ENCODE results near the gene FANCB.

Gene FANCB

DNA sequence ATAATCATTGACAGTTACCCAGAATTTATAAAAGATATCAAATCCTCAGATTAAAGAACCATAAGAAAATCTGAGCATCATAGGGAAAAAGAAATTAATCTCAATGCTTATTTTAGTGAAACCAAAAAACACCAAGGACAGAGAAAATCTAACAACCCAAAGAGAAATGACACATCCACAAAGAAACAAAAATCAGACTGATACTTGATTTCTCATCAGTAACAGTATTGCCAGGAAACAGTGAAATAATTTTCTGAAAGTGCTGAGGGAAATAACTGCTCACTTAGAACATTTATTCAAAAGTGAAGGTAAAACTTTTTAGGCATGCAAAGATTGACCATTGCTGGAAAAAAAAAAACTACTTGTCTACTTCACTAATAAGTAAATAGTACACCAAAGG, 11.0 kb upstream of the FANCB start:
- Mint-ChIP-seq H3K4me3 (no peak overlapping the region), H3K27ac (no peak overlapping the region), H3K4me1 (ENCODE audit: low read depth) (peaks cover 6% of the 10 kb centered on the region)

GRCh38 chrX:14875624-14876023, 2.8 kb upstream of the FANCB start:
- Mint-ChIP-seq H3K36me3 (ENCODE audit: low read depth) (peaks cover 9% of the 10 kb centered on the region), H3K27me3 (ENCODE audit: low read depth) (no peaks in the 10 kb centered on the region), H3K4me3 (no peak overlapping the region), H3K27ac (no peak overlapping the region), H3K4me1 (ENCODE audit: low read depth) (peaks cover 19% of the 10 kb centered on the region), H3K9me3 (no peaks in the 10 kb centered on the region)
- no peak for DNase-seq (ENCODE audit: low spot score)

More for the DNA sequence above, 11.0 kb upstream of the FANCB start:
- peaks cover 3% of the 10 kb centered on the region for H3K36me3 Mint-ChIP-seq (ENCODE audit: low read depth)
- no peaks in the 10 kb centered on the region for H3K9me3 Mint-ChIP-seq
- H3K27me3 Mint-ChIP-seq (ENCODE audit: low read depth), result no peaks in the 10 kb centered on the region
- DNase-seq (ENCODE audit: low spot score), result no peak

DNA sequence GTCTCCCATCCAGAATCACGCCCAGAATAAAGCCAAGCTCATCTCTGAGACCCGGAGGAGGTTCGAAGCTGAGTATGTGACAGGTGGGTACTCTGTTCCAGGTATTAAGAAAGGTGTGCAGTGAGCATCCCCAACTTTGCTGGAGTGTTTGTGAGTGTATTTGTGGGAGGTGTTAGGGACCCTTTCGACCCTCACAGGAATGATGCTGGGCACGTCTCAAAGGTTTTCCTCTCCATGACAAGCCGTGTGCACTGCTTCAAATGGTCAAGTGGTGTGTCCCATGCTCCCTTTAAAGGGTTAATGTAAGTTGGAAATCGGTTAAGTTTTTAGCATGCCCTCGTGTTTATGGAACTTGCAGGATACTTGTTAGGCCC, 794 bp upstream of the FANCB start:
- Mint-ChIP-seq H3K36me3 (ENCODE audit: low read depth) (peaks cover 11% of the 10 kb centered on the region), H3K27me3 (ENCODE audit: low read depth) (no peaks in the 10 kb centered on the region), H3K4me3 (peak overlapping the region; percentile 85), H3K27ac (peak overlapping the region; percentile 88), H3K4me1 (ENCODE audit: low read depth) (peaks cover 27% of the 10 kb centered on the region), H3K9me3 (no peaks in the 10 kb centered on the region)
- DNase-seq (ENCODE audit: low spot score), result no peak

- H3K27ac Mint-ChIP-seq, result peak overlapping the region; percentile 81
These were observed 514 bp downstream of the FANCB start for GRCh38 chrX:14872355-14872754.

GRCh38 chrX:14871767-14872166, 1.1 kb downstream of the FANCB start:
- Mint-ChIP-seq H3K36me3 (ENCODE audit: low read depth) (peaks cover 22% of the 10 kb centered on the region), H3K4me3 (peak overlapping the region; percentile 85), H3K9me3 (peaks cover 9% of the 10 kb centered on the region), H3K27me3 (ENCODE audit: low read depth) (no peaks in the 10 kb centered on the region), H3K4me1 (ENCODE audit: low read depth) (peaks cover 26% of the 10 kb centered on the region), H3K27ac (peak overlapping the region; percentile 70)
- no peak for DNase-seq (ENCODE audit: low spot score)

More at GRCh38 chrX:14872355-14872754, 514 bp downstream of the FANCB start:
- peak overlapping the region; percentile 85 for H3K4me3 Mint-ChIP-seq
- H3K9me3 Mint-ChIP-seq, result peaks cover 5% of the 10 kb centered on the region
- H3K4me1 Mint-ChIP-seq (ENCODE audit: low read depth), result peaks cover 26% of the 10 kb centered on the region
- no peaks in the 10 kb centered on the region for H3K27me3 Mint-ChIP-seq (ENCODE audit: low read depth)
- peaks cover 20% of the 10 kb centered on the region for H3K36me3 Mint-ChIP-seq (ENCODE audit: low read depth)
- DNase-seq (ENCODE audit: low spot score), result no peak

DNA sequence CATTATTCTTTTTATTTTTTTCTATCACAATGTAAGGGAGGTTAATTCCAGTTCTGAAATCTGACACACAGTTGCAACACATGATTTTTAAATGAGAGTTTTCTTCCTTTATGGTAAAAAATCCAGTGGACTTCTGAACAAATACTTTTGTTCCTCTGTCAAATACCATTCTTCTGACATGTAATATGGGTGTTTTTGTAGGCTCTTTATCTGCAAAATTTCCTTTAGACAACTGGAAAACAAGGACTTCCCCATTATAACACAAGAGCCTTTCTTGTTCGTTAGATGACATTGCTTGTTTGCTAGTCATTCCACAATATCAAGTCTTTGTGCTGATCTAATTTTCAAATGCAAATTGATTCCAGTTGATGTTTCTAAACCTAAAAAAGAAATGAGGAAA, 7.7 kb downstream of the FANCB start:
- peaks cover 32% of the 10 kb centered on the region for H3K36me3 Mint-ChIP-seq (ENCODE audit: low read depth)
- peaks cover 9% of the 10 kb centered on the region for H3K9me3 Mint-ChIP-seq
- H3K27ac Mint-ChIP-seq, result no peak overlapping the region
- DNase-seq (ENCODE audit: low spot score), result no peak
- H3K4me1 Mint-ChIP-seq (ENCODE audit: low read depth), result peaks cover 9% of the 10 kb centered on the region
- H3K27me3 Mint-ChIP-seq (ENCODE audit: low read depth), result no peaks in the 10 kb centered on the region
- no peak overlapping the region for H3K4me3 Mint-ChIP-seq

DNA sequence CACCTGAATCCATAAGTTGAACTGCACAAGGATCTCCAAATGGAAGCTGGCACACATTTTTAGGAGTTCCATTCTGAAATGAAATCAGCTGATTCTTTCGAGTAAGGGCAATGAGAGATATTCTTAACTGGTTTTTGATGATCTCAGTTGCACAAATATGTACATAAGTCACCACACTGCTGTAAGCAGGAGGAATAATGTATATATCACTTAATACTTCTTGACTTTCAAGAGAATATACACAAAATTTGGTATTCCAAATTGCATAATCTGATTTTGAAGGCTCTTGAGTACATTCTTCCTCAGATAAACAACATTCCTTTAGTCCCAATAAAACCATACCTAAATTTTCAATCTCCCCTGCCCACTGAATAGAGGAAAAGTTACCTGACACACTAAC, 8.2 kb downstream of the FANCB start:
- DNase-seq (ENCODE audit: low spot score), result no peak
- no peak overlapping the region for H3K4me3 Mint-ChIP-seq
- peaks cover 8% of the 10 kb centered on the region for H3K4me1 Mint-ChIP-seq (ENCODE audit: low read depth)
- peaks cover 9% of the 10 kb centered on the region for H3K9me3 Mint-ChIP-seq
- no peaks in the 10 kb centered on the region for H3K27me3 Mint-ChIP-seq (ENCODE audit: low read depth)
- peaks cover 32% of the 10 kb centered on the region for H3K36me3 Mint-ChIP-seq (ENCODE audit: low read depth)
- H3K27ac Mint-ChIP-seq, result no peak overlapping the region

DNA sequence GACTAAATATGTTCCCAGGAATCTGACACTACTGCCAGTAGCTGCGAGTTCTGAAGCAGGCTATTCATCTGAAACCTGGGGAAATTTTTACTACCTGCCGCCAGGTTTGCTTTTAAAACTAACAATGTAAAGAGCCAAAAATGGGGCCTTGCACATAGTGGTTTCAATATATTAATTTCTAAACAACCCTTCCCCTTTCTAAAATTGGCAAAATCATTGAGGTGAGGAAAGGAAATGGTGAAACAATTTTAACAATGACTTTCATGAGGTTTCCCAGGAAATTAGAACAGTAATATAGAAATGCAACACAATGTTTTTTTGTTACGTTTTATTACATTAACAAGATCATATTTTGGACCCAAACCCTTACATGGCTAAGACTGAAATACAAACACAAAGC, 21.3 kb downstream of the FANCB start:
- H3K4me3 Mint-ChIP-seq, result no peak overlapping the region
- no peak overlapping the region for H3K27ac Mint-ChIP-seq
- peaks cover 18% of the 10 kb centered on the region for H3K36me3 Mint-ChIP-seq (ENCODE audit: low read depth)
- DNase-seq (ENCODE audit: low spot score), result no peak
- H3K27me3 Mint-ChIP-seq (ENCODE audit: low read depth), result no peaks in the 10 kb centered on the region
- H3K9me3 Mint-ChIP-seq, result no peaks in the 10 kb centered on the region
- H3K4me1 Mint-ChIP-seq (ENCODE audit: low read depth), result no peaks in the 10 kb centered on the region

GRCh38 chrX:14843666-14844065, 29.2 kb downstream of the FANCB start:
- DNase-seq (ENCODE audit: low spot score), result no peak
- H3K4me1 Mint-ChIP-seq (ENCODE audit: low read depth), result no peaks in the 10 kb centered on the region
- no peak overlapping the region for H3K4me3 Mint-ChIP-seq
- no peaks in the 10 kb centered on the region for H3K27me3 Mint-ChIP-seq (ENCODE audit: low read depth)
- peaks cover 22% of the 10 kb centered on the region for H3K36me3 Mint-ChIP-seq (ENCODE audit: low read depth)
- no peak overlapping the region for H3K27ac Mint-ChIP-seq
- H3K9me3 Mint-ChIP-seq, result no peaks in the 10 kb centered on the region

DNA sequence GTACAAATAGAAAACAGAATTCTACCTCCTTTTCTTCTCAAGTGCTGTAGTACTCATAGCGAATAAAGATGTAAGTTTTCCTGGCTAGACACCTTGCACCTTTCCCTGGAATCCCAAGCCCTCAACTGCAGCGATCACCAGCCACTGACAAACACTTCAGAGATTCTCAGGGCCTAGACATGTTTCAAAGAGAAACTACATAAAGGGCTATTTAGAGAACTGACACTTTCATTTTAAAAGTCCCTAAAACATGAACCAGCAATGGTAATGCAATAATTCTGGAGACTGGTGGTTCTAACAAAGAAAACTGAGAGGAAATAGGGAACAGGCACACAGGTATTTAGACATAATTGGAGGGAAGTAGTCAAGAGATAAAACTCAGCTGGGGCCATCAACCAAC, 35.7 kb downstream of the FANCB start:
- H3K27ac Mint-ChIP-seq, result no peak overlapping the region
- H3K9me3 Mint-ChIP-seq, result no peaks in the 10 kb centered on the region
- H3K27me3 Mint-ChIP-seq (ENCODE audit: low read depth), result no peaks in the 10 kb centered on the region
- no peaks in the 10 kb centered on the region for H3K4me1 Mint-ChIP-seq (ENCODE audit: low read depth)
- no peak overlapping the region for H3K4me3 Mint-ChIP-seq
- DNase-seq (ENCODE audit: low spot score), result no peak
- peaks cover 26% of the 10 kb centered on the region for H3K36me3 Mint-ChIP-seq (ENCODE audit: low read depth)

GRCh38 chrX:14832586-14832985, 40.3 kb downstream of the FANCB start:
- H3K9me3 Mint-ChIP-seq, result peaks cover 11% of the 10 kb centered on the region
- H3K4me3 Mint-ChIP-seq, result no peak overlapping the region
- no peak for DNase-seq (ENCODE audit: low spot score)
- H3K4me1 Mint-ChIP-seq (ENCODE audit: low read depth), result no peaks in the 10 kb centered on the region
- H3K27me3 Mint-ChIP-seq (ENCODE audit: low read depth), result no peaks in the 10 kb centered on the region
- H3K27ac Mint-ChIP-seq, result no peak overlapping the region
- H3K36me3 Mint-ChIP-seq (ENCODE audit: low read depth), result peaks cover 18% of the 10 kb centered on the region

DNA sequence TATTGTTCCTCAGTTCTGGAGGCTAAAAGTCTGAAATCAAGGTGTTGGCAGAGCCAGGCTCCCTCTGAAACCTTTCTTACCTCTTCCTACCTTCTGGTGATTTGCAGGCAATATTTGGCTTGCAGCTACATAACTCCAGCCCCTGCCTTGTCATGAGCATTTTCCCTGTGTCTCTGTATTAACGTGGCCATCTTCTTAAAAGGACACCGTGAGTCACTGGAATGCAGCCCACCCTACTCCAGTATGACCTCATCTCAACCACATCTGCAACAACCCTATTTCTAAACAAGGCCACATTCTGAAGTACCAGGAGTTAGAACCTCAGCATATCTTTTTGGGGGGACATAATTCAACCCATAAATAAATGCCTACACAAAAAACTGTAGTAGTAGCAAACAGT, 40.7 kb downstream of the FANCB start:
- peaks cover 18% of the 10 kb centered on the region for H3K36me3 Mint-ChIP-seq (ENCODE audit: low read depth)
- no peaks in the 10 kb centered on the region for H3K27me3 Mint-ChIP-seq (ENCODE audit: low read depth)
- H3K9me3 Mint-ChIP-seq, result peaks cover 11% of the 10 kb centered on the region
- H3K4me3 Mint-ChIP-seq, result no peak overlapping the region
- H3K4me1 Mint-ChIP-seq (ENCODE audit: low read depth), result no peaks in the 10 kb centered on the region
- no peak for DNase-seq (ENCODE audit: low spot score)
- H3K27ac Mint-ChIP-seq, result no peak overlapping the region

DNA sequence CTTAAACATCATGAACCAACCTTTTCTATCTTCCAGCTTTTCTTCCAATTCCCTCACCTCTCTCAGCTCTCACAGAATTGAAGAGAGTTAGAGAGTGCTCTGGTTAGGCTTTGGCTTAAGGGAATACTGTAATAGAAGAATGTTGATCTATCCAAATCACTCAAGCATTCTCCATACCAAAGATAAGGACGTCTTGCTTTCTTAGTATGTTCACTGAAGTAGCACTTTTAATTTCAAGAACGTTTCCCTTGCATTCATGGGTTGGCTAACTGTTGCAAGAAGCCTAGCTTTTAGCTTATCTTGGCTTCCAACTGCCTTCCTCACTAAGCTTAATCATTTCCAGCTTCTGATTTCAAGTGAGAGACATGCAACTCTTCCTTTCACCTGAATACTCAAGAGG, 43.2 kb downstream of the FANCB start:
- Mint-ChIP-seq H3K36me3 (ENCODE audit: low read depth) (peaks cover 9% of the 10 kb centered on the region), H3K9me3 (peaks cover 11% of the 10 kb centered on the region), H3K4me1 (ENCODE audit: low read depth) (no peaks in the 10 kb centered on the region), H3K4me3 (no peak overlapping the region), H3K27me3 (ENCODE audit: low read depth) (no peaks in the 10 kb centered on the region), H3K27ac (no peak overlapping the region)
- no peak for DNase-seq (ENCODE audit: low spot score)

GRCh38 chrX:14826319-14826718, 46.5 kb downstream of the FANCB start:
- H3K4me1 Mint-ChIP-seq (ENCODE audit: low read depth), result no peaks in the 10 kb centered on the region

GRCh38 chrX:14825851-14826250, 47.0 kb downstream of the FANCB start:
- Mint-ChIP-seq H3K27ac (no peak overlapping the region), H3K36me3 (ENCODE audit: low read depth) (peaks cover 4% of the 10 kb centered on the region), H3K27me3 (ENCODE audit: low read depth) (no peaks in the 10 kb centered on the region), H3K4me1 (ENCODE audit: low read depth) (no peaks in the 10 kb centered on the region), H3K9me3 (peaks cover 11% of the 10 kb centered on the region), H3K4me3 (no peak overlapping the region)
- no peak for DNase-seq (ENCODE audit: low spot score)

More at GRCh38 chrX:14826319-14826718, 46.5 kb downstream of the FANCB start:
- Mint-ChIP-seq H3K36me3 (ENCODE audit: low read depth) (peaks cover 4% of the 10 kb centered on the region), H3K27me3 (ENCODE audit: low read depth) (no peaks in the 10 kb centered on the region), H3K9me3 (peaks cover 11% of the 10 kb centered on the region), H3K27ac (no peak overlapping the region), H3K4me3 (no peak overlapping the region)
- no peak for DNase-seq (ENCODE audit: low spot score)
